Glutamatergic neuron (in vitro differentiated cells): ENCODE measurements around the gene ABHD11. TPM values are rescaled to one million over a fixed set of nuclear protein-coding genes. Genes with fewer than 3 reads are reported as not detected.

ENCODE experiments used
- DNase-seq: peaks from one replicate; pipeline ENCODE4 v3.0.0; 2022
- H3K27ac Mint-ChIP-seq: one replicate; pipeline ENCODE4 v1.8.0; 2020; ENCODE audit warnings: mild to moderate bottlenecking, mixed read lengths, inconsistent platforms; ENCODE audit not compliant: unreplicated experiment
- H3K27me3 Mint-ChIP-seq: one replicate; pipeline ENCODE4 v1.8.0; 2020; ENCODE audit warnings: mild to moderate bottlenecking, moderate library complexity, mixed read lengths, inconsistent platforms; ENCODE audit not compliant: unreplicated experiment
- H3K36me3 Mint-ChIP-seq: one replicate; pipeline ENCODE4 v1.8.0; 2020; ENCODE audit warnings: mild to moderate bottlenecking, mixed read lengths, inconsistent platforms; ENCODE audit not compliant: unreplicated experiment
- H3K4me1 Mint-ChIP-seq: one replicate; pipeline ENCODE4 v1.8.0; 2020; ENCODE audit warnings: mild to moderate bottlenecking, low read depth, mixed read lengths, inconsistent platforms; ENCODE audit not compliant: unreplicated experiment
- H3K4me3 Mint-ChIP-seq: one replicate; pipeline ENCODE4 v1.8.0; 2020; ENCODE audit warnings: mild to moderate bottlenecking, mixed read lengths, inconsistent platforms; ENCODE audit not compliant: unreplicated experiment
- H3K9me3 Mint-ChIP-seq: one replicate; pipeline ENCODE4 v1.8.0; 2020; ENCODE audit warnings: mild to moderate bottlenecking, moderate library complexity, mixed read lengths, inconsistent platforms; ENCODE audit not compliant: unreplicated experiment
- total RNA-seq: library from RNA; stranded (reverse); fragmentation: NEBNext Ultra II Directional; extraction: Animal tissue kit (Norgen Biotek cat#: 25700); gene quantifications from one replicate; pipeline ENCODE4 v1.2.1, GENCODE V29; 2021; ENCODE audit not compliant: unreplicated experiment
- TF ChIP-seq, protein P1 (sequence below): fragments of 200-600 bp; sonication (generic); IDR thresholded peaks from one replicate; pipeline ENCODE4 v1.5.0; 2021; ENCODE audit not compliant: partially characterized antibody, unreplicated experiment

ABHD11 gene
- total RNA-seq, 1 donor from 2014 or later, result 13.9 TPM

DNA sequence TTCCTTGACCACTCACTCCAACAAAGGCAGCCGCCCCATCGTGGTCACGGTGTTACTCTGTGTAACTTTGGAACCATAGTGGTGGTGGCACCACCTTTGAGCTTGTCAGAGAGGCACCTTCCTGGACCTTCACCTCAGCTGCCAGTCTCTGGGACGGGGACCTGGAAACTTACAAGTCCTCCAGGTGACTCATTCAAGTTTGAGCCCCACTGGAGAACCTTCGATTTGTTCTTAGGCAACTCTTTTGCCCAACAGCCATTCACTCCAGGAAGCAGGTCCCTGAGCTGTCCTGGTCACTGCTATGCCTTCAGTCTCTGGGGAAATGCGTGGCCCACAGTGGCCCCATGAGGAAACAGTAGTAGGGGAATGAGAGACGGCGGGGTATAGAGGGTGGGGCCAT, 36.4 kb downstream of the ABHD11 start:
- Mint-ChIP-seq H3K36me3 (no peaks in the 10 kb centered on the region), H3K27me3 (peaks cover 6% of the 10 kb centered on the region), H3K9me3 (peaks cover 8% of the 10 kb centered on the region), H3K27ac (peak overlapping the region; percentile 38), H3K4me1 (peaks cover 28% of the 10 kb centered on the region), H3K4me3 (no peak overlapping the region)
- TF ChIP-seq, protein P1, sequence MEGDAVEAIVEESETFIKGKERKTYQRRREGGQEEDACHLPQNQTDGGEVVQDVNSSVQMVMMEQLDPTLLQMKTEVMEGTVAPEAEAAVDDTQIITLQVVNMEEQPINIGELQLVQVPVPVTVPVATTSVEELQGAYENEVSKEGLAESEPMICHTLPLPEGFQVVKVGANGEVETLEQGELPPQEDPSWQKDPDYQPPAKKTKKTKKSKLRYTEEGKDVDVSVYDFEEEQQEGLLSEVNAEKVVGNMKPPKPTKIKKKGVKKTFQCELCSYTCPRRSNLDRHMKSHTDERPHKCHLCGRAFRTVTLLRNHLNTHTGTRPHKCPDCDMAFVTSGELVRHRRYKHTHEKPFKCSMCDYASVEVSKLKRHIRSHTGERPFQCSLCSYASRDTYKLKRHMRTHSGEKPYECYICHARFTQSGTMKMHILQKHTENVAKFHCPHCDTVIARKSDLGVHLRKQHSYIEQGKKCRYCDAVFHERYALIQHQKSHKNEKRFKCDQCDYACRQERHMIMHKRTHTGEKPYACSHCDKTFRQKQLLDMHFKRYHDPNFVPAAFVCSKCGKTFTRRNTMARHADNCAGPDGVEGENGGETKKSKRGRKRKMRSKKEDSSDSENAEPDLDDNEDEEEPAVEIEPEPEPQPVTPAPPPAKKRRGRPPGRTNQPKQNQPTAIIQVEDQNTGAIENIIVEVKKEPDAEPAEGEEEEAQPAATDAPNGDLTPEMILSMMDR, result no peak
- no peak for DNase-seq

DNA sequence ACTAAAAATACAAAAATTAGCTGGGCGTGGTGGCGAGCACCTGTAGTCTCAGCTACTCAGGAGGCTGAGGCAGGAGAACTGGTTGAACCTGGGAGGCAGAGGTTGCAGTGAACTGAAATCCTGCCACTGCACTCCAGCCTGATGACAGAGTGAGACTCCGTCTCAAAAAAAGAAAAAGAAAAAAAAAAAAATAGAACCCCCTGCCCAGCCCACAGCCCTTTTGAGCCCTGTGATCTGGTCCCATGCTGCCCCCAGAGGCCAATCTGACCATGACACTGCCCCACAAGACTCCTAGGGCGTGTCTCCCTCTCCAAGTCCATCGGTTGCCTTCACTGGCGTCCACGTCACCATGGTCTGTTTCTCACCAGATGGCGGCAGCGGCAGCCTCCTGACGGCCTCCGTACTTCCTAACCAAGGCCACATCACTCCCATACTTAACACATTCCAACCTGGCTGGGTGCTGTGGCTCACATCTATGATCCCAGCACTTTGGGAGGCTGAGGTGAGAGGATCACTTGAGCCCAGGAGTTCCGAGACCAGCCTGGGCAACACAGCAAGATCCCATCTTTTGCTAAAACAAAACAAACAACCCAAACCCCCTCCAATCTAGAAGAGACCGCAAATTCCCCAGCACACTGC, 37.1 kb downstream of the ABHD11 start:
- TF ChIP-seq, protein P1, result peak; percentile 77
- H3K27me3 Mint-ChIP-seq, result peaks cover 6% of the 10 kb centered on the region
- H3K27ac Mint-ChIP-seq, result no peak overlapping the region
- H3K4me1 Mint-ChIP-seq, result peaks cover 26% of the 10 kb centered on the region
- H3K9me3 Mint-ChIP-seq, result peaks cover 8% of the 10 kb centered on the region
- H3K36me3 Mint-ChIP-seq, result no peaks in the 10 kb centered on the region
- peak; percentile 78 for DNase-seq
- no peak overlapping the region for H3K4me3 Mint-ChIP-seq

DNA sequence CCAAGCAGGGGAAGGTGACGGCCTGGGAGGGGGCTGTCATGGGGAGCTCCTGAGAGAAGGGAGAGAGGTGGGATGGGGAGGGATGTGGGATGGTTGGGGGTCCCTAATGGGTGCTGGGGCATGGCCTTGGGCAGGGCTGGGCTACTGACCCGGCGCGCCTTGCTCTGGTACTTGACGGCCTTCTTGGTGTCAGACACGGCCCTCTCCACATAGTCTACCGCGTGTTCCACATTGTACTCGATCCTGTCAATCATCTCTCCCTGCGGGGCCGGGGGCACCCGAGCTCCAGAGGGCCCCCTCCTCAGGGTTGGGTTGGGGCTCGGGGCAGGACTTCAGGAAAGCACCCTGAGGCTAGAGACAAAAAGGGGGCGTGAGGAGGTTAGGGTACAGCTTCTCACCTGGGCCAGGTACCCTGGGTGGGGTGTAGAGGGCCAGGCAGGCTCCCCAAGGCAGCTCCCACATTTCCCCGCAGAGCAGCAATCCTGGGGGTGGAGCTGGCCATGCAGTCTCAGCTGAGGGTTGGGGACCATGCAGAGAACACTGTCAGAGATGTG, 37.9 kb downstream of the ABHD11 start:
- Mint-ChIP-seq H3K9me3 (peaks cover 8% of the 10 kb centered on the region), H3K27ac (no peak overlapping the region), H3K27me3 (peaks cover 6% of the 10 kb centered on the region), H3K4me1 (peaks cover 26% of the 10 kb centered on the region), H3K36me3 (peaks cover under 1% of the 10 kb centered on the region), H3K4me3 (no peak overlapping the region)
- no peak for DNase-seq
- TF ChIP-seq, protein P1, result no peak

DNA sequence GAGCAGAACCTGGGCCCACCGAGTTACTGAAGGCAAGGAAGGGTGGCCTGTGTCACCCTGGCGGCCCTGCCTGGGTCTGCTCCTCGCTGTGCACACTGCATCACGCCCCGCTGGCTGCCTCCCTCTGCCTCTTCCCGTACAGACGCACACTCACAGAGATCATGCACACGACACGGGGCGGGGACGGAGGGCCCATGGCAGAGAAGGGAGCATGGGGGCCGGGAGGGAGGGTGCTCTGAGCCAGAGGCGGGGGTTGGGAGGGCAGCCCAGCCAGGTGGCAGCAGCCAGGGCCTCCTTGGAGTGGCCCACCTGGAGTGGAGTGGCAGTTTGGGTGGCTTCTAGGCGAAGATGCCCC, 38.6 kb downstream of the ABHD11 start:
- Mint-ChIP-seq H3K27me3 (peaks cover 6% of the 10 kb centered on the region), H3K9me3 (peaks cover 8% of the 10 kb centered on the region), H3K4me3 (no peak overlapping the region), H3K36me3 (peaks cover 3% of the 10 kb centered on the region), H3K4me1 (peaks cover 21% of the 10 kb centered on the region), H3K27ac (peak overlapping the region; percentile 8)
- TF ChIP-seq, protein P1, result no peak
- no peak for DNase-seq

DNA sequence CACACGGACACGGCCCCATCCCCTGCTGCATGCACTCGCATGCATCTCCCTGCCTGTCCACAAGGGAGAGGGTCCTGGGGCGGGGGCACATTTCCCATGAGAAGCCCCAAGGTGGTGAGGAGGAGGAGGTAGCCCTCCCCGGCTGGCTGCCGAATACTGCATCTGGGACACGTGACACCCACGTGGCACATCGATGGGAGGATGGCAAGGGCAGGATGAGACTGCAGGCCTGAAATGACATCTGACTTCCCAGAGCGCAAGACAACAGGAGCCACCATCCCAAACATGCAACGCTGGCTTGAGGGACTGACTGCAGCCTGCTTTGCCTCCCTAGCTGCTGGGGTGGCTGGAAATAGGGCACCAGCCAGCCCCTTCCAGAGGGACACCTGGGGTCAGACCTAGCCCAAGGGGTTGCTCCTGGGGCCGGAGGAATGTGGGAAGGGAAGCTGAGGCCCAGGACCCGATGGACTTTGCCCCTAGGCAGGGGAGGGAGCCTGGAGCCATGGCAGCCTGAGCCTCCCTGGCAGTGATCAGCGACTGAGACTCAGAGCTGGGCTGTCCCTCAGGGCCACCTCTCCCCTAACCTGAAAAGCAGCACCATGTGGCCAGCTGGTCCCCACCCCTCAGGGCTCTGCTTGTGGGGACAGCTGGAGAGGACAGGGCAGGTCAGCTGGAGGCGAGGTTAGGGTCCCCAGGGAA, 39.1 kb downstream of the ABHD11 start:
- H3K4me3 Mint-ChIP-seq, result no peak overlapping the region
- peaks cover 6% of the 10 kb centered on the region for H3K27me3 Mint-ChIP-seq
- peak overlapping the region; percentile 8 for H3K27ac Mint-ChIP-seq
- peaks cover 3% of the 10 kb centered on the region for H3K36me3 Mint-ChIP-seq
- H3K4me1 Mint-ChIP-seq, result peaks cover 17% of the 10 kb centered on the region
- TF ChIP-seq, protein P1, result no peak
- DNase-seq, result peak; percentile 56
- H3K9me3 Mint-ChIP-seq, result peaks cover 8% of the 10 kb centered on the region
